ENCODE data around the gene LGALS16.
"Not testable (repeated sequence)": the region's sequence is repeated elsewhere in the genome, so short reads cannot be mapped to it uniquely, and the experiment has no call there.

Gene LGALS16

DNA sequence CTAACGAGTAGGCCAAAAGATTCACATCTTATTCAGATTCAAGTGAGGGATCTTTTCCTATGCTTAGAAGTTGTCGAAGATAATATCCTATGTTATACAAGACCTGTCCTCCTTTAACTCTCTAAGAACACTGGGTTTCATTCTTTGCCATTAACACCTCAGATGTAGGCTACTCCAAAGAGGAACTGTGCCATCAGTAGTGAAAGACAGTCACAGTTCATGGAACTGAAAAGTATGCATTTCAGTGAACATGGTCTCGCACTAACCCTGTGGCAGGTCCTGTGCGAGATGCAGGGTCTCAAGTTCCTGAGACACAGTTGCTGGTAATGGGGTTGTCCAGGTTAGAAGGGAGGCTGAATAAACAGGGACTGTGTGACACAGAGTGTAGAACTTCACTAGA, 4.1 kb downstream of the LGALS16 start:
- no peak for TF ChIP-seq JUND (IDR thresholded peaks at IDR 0.05; ENCODE audit: low read depth)
- no peak for DNase-seq (ENCODE audit: low read depth in 1 of 2, low spot score in 1 of 2)
- in situ Hi-C loops (cut with HindIII; ENCODE audit: low pct_unique_long_range_greater_than_20kb, low sequenced_read_pairs) = no loop called here

DNA sequence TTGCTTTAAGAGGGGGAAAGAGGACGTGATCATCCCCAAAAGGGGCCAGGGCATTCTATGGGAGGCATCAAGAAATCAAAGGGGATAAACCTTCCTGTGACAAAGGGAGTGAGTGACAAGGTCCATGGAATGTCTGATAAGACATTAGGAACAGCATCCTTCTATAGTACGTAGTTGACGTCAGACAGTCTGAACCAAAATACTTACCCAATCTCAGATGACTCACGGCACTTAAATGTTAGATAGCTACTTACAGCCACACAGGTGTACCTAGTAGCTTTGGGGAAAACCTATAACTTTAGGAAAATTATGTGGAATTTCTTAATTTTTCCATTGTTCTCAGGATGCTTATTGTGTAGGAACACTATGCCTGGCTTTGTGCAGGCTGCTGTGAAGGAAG, 4.9 kb downstream of the LGALS16 start:
- in situ Hi-C loops (cut with HindIII; ENCODE audit: low pct_unique_long_range_greater_than_20kb, low sequenced_read_pairs) = no loop called here
- no peak for DNase-seq (ENCODE audit: low read depth in 1 of 2, low spot score in 1 of 2)
- no peak for TF ChIP-seq JUND (IDR thresholded peaks at IDR 0.05; ENCODE audit: low read depth)

DNA sequence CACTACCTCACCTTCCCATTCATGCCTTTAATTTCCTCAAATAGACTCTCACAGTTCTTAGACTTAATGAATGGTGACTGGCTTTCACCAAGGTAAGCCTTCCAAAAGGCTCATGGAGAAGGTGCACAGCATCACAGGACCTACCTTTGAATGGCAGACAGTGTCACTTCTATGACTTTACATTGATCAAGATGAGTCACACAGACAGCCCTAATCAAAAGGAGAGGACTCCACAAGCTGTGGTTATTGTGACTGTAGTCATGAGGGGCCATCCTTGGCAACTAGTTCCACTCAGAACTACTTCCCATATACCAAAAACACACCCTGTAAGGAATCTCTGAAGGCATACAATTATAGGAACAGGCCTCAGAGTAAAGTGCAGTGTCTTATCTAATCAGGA, 5.9 kb downstream of the LGALS16 start:
- DNase-seq (ENCODE audit: low read depth in 1 of 2, low spot score in 1 of 2) = no peak
- TF ChIP-seq JUND (IDR thresholded peaks at IDR 0.05; ENCODE audit: low read depth) = no peak
- in situ Hi-C loops (cut with HindIII; ENCODE audit: low pct_unique_long_range_greater_than_20kb, low sequenced_read_pairs) = no loop called here

DNA sequence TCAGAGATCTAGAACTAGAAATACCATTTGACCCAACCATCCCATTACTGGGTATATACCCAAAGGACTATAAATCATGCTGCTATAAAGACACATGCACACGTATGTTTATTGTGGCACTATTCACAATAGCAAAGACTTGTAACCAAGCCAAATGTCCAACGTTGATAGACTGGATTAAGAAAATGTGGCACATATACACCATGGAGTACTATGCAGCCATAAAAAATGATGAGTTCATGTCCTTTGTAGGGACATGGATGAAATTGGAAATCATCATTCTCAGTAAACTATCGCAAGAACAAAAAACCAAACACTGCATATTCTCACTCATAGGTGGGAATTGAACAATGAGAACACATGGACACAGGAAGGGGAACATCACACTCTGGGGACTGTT, 14.1 kb downstream of the LGALS16 start:
- in situ Hi-C loops (cut with HindIII; ENCODE audit: low pct_unique_long_range_greater_than_20kb, low sequenced_read_pairs); DNase-seq (ENCODE audit: low read depth in 1 of 2, low spot score in 1 of 2): not testable (repeated sequence)

DNA sequence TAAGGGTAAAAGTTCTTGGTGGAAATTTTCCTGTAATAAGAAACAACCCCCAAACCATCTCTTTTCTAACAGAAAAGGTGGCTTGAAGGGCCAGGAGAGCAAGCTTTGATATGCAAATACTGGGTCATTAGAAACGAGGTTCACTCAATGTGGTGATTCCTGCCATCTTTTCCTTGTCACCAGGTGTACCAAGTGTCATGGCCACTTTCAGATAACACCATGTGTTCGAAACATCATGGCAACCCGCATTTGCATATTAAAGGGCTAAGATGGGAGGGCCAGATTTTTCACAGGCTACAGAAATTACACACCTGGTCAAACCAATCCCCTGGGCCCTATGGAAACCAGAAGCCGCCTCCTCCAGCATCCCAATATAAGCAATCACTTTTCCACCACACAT, 15.3 kb downstream of the LGALS16 start:
- no peak for TF ChIP-seq JUND (IDR thresholded peaks at IDR 0.05; ENCODE audit: low read depth)
- no peak for DNase-seq (ENCODE audit: low read depth in 1 of 2, low spot score in 1 of 2)
- in situ Hi-C loops (cut with HindIII; ENCODE audit: low pct_unique_long_range_greater_than_20kb, low sequenced_read_pairs) = no loop called here

DNA sequence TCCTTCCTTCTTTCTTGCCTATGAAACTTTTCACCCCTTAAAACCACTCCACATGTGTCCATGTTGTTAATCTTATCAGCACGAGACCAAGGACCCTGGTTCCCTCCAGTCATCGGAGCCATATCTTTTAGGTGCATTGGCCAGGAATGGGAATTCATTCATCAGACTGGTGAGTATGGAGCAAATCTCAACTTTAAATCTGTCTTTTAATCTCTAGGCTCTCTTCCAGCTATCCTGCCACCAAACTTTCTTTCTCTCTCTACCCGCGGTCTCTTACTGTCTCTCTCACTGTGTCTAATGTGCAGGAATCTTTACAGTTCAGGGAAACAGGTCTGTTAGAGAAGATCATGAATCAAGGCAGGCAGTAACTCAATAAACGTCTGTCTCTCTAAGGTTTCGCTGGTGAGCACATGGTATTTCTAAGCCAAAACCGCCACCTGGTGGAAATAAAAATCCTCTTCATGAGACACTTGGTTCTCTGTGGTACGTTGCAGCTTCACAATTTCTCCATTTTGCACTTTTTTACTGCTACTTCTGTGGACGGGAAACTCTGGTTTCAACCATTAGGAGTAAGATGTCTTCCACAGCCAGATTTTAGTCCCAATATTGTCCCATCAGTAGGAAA, 16.1 kb downstream of the LGALS16 start:
- TF ChIP-seq JUND (IDR thresholded peaks at IDR 0.05; ENCODE audit: low read depth) = no peak
- peak; percentile 11 to 73 for DNase-seq (ENCODE audit: low read depth in 1 of 2, low spot score in 1 of 2)
- in situ Hi-C loops (cut with HindIII; ENCODE audit: low pct_unique_long_range_greater_than_20kb, low sequenced_read_pairs) = no loop called here

DNA sequence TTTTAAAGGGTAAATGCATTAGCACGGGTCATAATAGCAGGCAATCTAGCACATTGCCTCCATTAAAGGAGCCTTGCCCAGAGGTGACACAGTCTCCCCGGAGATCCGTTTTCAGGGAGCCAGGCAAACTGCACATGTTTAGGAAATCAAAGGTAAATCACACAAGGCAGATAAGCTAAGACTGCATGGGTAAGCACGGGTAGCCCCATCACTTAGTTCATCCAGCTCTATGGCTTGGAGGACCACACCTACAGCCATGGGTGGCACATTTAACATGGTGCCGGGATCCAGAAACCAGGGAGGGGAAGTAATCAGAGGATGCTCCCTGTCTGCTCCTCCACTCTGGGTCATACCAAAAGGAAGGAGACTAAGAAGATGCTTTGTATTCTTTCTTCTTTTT, 16.8 kb downstream of the LGALS16 start:
- no peak for TF ChIP-seq JUND (IDR thresholded peaks at IDR 0.05; ENCODE audit: low read depth)
- in situ Hi-C loops (cut with HindIII; ENCODE audit: low pct_unique_long_range_greater_than_20kb, low sequenced_read_pairs) = no loop called here
- no peak for DNase-seq (ENCODE audit: low read depth in 1 of 2, low spot score in 1 of 2)

DNA sequence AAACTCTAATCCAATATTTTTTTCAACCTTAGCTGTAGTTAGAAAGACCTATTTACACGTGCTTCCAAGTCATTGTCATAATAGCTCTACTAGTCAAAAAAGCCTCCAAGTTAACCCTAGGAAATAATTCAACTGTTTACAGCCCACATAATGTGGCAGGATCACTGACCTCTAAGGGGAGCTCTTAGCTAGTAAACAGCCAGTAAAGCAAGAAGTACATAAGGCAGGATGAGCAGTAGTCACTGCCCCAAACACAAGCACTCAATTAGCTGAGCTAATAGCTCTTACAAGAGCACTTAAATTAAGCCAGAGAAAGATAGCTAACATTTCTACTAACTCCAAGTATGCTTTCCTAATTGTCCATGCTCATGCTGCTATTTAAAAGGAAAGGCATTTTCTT, 18.1 kb downstream of the LGALS16 start:
- DNase-seq (ENCODE audit: low read depth in 1 of 2, low spot score in 1 of 2) = peak in 1 of 2 experiments; percentile 48
- in situ Hi-C loops (cut with HindIII; ENCODE audit: low pct_unique_long_range_greater_than_20kb, low sequenced_read_pairs) = not testable (repeated sequence)

DNA sequence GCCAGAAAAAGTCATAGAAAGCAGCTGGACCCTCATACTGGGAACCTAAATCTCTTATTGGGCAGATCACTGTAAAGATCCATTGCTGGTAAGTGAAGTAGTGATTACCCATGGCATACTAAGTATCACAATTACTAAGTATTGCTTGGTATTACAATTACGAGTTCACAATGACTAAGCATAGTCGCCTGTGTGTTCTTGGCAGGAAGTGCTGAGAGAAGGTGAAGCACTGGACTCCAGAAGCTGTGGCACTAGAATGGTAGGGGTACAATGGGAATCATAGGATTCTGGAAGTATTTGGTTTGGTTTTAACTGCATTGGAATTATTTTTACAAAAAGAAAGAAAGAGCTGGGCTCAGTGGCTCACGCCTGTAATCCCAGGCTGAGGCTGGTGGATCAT, 20.3 kb downstream of the LGALS16 start:
- no peak for TF ChIP-seq JUND (IDR thresholded peaks at IDR 0.05; ENCODE audit: low read depth)
- no peak for DNase-seq (ENCODE audit: low read depth in 1 of 2, low spot score in 1 of 2)
- in situ Hi-C loops (cut with HindIII; ENCODE audit: low pct_unique_long_range_greater_than_20kb, low sequenced_read_pairs) = no loop called here

DNA sequence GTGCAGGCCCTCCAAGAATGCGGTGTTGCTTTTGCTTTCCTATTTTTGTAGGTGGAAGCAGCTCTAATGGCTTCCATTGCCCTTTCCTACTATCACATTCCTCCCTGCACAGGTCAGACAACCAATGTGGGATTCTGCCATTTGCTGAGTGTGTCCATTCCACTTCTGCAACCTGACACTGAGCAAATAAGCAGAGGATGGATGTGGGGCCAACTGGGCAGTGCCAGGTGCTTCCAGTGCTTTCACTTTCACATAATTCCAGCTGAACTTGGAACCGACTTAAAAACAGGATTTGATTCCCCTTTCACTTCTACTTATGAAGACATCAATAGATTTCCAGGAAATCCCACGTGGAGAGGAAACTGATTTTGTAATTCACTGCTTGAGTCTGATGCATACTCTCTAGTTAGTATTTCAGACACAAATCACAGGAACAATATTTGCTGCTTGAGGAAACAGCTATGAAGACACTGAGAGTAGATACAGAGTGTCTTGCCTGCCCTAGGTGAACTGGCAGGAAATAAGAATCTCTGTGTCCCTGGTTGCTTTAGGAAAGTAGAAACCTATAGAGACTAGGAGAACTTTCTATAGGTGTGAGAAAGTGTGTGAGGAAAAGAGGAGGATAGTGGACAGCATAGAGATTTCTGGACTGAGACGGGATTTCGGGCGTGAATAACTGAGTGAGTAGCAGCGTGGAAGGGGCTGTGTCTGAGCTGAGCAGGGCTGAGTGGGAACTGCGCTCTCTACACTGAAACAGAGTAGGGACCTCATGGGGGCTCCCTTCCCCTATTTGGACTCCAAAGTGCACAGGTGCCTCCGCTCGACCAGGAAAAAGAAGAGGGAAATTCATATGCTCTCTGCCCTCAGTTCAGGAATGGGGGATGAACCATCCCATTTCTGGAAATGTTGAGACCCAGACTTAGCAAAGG, 22.5 kb downstream of the LGALS16 start:
- in situ Hi-C loops (cut with HindIII; ENCODE audit: low pct_unique_long_range_greater_than_20kb, low sequenced_read_pairs) = no loop called here
- TF ChIP-seq JUND (IDR thresholded peaks at IDR 0.05; ENCODE audit: low read depth) = no peak
- DNase-seq (ENCODE audit: low read depth in 1 of 2, low spot score in 1 of 2) = peak; percentile 34 to 90

DNA sequence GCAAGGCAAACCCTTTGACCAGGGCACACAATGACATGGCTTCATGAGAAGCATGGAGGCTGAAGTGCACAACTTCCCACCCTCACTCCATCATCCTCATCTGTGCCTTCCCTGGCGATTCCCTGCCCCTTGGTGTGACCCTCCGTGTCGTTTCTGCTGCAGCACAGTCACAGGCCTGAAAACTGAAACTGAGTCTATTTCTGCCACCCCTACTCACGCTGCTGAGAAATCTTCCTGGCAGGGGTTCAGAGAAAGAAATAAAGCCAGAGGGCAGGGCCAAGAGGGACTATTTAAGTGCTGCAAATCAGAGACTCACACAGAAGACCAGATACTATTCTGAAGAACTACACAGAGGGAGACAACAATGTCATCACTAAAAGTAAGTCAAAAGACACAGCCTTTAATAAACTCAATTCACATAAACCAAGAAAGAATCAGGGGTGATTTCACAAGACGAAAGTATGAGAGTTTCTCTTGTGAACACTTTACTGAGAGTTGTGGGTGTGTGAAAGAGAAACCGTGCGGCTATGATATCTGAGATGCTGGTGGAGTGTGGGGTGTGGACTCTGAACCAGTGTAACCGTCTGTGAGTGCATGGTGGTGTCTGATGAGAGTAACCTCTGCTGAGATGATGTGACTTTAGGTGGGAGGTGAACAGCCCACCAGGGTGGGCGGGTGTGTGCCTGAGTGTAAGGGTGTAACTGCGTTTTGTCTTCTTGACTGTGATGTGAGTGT, 23.5 kb downstream of the LGALS16 start:
- no peak for TF ChIP-seq JUND (IDR thresholded peaks at IDR 0.05; ENCODE audit: low read depth)
- DNase-seq (ENCODE audit: low read depth in 1 of 2, low spot score in 1 of 2) = no peak
- in situ Hi-C loops (cut with HindIII; ENCODE audit: low pct_unique_long_range_greater_than_20kb, low sequenced_read_pairs) = no loop called here

DNA sequence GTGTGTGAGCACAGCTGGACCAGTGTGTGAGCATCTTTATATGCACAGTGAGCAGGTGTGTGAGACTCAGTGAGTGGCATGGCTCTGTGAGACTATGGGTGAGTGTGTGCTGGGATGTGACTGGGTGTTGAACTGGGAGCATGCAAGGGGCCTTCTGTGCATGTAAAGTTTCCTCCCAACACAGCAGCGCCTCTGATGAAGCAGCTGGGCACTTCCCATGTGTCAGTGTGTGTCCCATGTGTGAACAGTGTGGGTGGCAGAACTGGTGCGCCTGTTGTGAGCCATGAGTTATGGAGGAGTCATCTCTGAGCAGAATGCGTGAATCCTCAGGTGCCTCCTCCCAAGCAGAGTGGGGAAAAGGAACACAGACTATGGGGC, 24.1 kb downstream of the LGALS16 start:
- in situ Hi-C loops (cut with HindIII; ENCODE audit: low pct_unique_long_range_greater_than_20kb, low sequenced_read_pairs) = no loop called here
- TF ChIP-seq JUND (IDR thresholded peaks at IDR 0.05; ENCODE audit: low read depth) = no peak
- no peak for DNase-seq (ENCODE audit: low read depth in 1 of 2, low spot score in 1 of 2)

DNA sequence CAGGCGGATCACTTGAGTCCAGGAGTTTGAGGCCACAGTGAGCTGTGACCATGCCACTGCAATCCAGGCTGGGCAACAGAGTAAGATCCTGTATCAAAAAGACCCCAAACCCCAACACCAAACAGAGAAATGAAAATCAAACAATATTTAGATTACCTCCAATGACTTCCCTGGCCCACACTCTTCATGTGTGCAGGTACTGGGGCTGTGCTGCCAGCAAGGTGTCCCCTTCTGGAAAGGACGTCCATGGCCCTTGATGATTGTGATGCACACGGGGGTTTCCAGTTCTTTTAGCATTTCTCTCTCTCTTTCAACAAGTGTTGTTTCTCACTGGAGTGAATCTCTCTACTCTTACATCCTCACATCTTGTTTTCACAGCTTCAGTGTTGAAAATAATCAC, 24.9 kb downstream of the LGALS16 start:
- TF ChIP-seq JUND (IDR thresholded peaks at IDR 0.05; ENCODE audit: low read depth) = no peak
- in situ Hi-C loops (cut with HindIII; ENCODE audit: low pct_unique_long_range_greater_than_20kb, low sequenced_read_pairs) = no loop called here
- no peak for DNase-seq (ENCODE audit: low read depth in 1 of 2, low spot score in 1 of 2)
